Endothelial cell of umbilical vein (primary cell): ENCODE measurements around the gene CYP51A1.

Experiments
- CTCF ChIP-seq, 2 donors: IDR thresholded peaks; 1 replicate in 1 of 2; 2 replicates in 1 of 2; pipeline ENCODE4 v1.5.1; 2011; ENCODE audit warnings: low read length in 2 of 2, mild to moderate bottlenecking in 2 of 2, moderate library complexity in 2 of 2, control low read depth in 1 of 2, inconsistent platforms in 1 of 2, low read depth in 1 of 2; ENCODE audit not compliant: insufficient read depth in 1 of 2; ENCODE audit errors: extremely low read depth in 1 of 2
- MYC ChIP-seq: IDR thresholded peaks from one replicate; pipeline ENCODE4 v1.6.1; 2011; ENCODE audit warnings: mild to moderate bottlenecking, low read depth, low read length

GRCh38 chr7:92134271-92135051, at the start of gene CYP51A1:
- TF ChIP-seq MYC (no peak), CTCF (IDR thresholded peaks at IDR 0.05; ENCODE audit: extremely low read depth in 1 of 2, insufficient read depth in 1 of 2, low read depth in 1 of 2, low read length in 2 of 2) (peak in 1 of 2 donors; percentile 23)
